ENCODE results near the gene ABHD12B.

Gene ABHD12B

GRCh38 chr14:50834802-50835276 lies 37.0 kb upstream of the ABHD12B start:
- TF ChIP-seq EZH2 (IDR thresholded peaks at IDR 0.05; ENCODE audit: borderline replicate concordance, low read length): no peak
- Histone ChIP-seq H3K9me3 (ENCODE audit: low read length) (no peaks in the 10 kb centered on the region), H2AFZ (ENCODE audit: low read length) (0 out of 2 replicates have a peak overlapping the region, but pooled peaks have one; percentile 64), H3K36me3 (ENCODE audit: insufficient read depth, low read length) (no peaks in the 10 kb centered on the region), H3K9ac (ENCODE audit: low read length) (no peak overlapping the region), H3K9me2 (ENCODE audit: low read depth, low read length) (no peaks in the 10 kb centered on the region), H4K20me1 (ENCODE audit: insufficient read depth, low read length) (no peaks in the 10 kb centered on the region), H3K4me3 (ENCODE audit: low read depth, low read length, poor library complexity, severe bottlenecking) (no peak overlapping the region), H3K4me1 (ENCODE audit: insufficient read depth, low read length, severe bottlenecking) (peaks cover 33% of the 10 kb centered on the region), H3K4me2 (ENCODE audit: low read length) (peak overlapping the region; percentile 43; the same call in 1 of the 2 replicates), H3F3A (ENCODE audit: insufficient read depth, low read length) (no peaks in the 10 kb centered on the region), H3K27ac (ENCODE audit: low read depth, low read length, poor library complexity, severe bottlenecking) (peak overlapping the region; percentile 37), H3K79me2 (ENCODE audit: insufficient read depth, low read length) (peaks cover 5% of the 10 kb centered on the region), H3K27me3 (ENCODE audit: insufficient read depth, low read length) (no peaks in the 10 kb centered on the region)

DNA sequence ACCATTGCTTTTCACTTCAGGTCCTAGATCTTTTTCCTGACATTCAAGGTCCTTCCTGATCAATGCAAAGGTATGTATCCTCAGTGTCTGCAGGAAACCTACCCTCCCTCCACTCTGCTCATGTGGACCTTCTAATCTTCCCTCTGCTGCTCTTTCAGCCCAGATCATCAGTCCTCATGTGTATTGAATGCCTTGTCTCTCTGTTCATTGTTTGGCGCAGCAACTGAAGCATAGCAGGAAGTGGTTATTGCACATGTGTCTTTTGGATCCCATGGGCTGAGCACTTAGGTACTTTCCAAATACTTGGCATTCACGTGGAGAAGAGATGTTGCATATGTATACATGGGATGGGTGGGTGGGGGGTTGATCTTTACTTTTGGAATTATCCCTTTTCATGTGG lies 36.6 kb upstream of the ABHD12B start:
- Histone ChIP-seq H3K27me3 (ENCODE audit: insufficient read depth, low read length) (no peaks in the 10 kb centered on the region), H3K4me2 (ENCODE audit: low read length) (peak overlapping the region; percentile 43; the same call in 1 of the 2 replicates), H3K9me3 (ENCODE audit: low read length) (no peaks in the 10 kb centered on the region), H3K9ac (ENCODE audit: low read length) (no peak overlapping the region), H4K20me1 (ENCODE audit: insufficient read depth, low read length) (no peaks in the 10 kb centered on the region), H3K9me2 (ENCODE audit: low read depth, low read length) (no peaks in the 10 kb centered on the region), H2AFZ (ENCODE audit: low read length) (0 out of 2 replicates have a peak overlapping the region, but pooled peaks have one; percentile 64), H3F3A (ENCODE audit: insufficient read depth, low read length) (no peaks in the 10 kb centered on the region), H3K4me3 (ENCODE audit: low read depth, low read length, poor library complexity, severe bottlenecking) (no peak overlapping the region), H3K4me1 (ENCODE audit: insufficient read depth, low read length, severe bottlenecking) (peaks cover 33% of the 10 kb centered on the region), H3K79me2 (ENCODE audit: insufficient read depth, low read length) (peaks cover under 1% of the 10 kb centered on the region; the same call in 1 of the 2 replicates), H3K36me3 (ENCODE audit: insufficient read depth, low read length) (no peaks in the 10 kb centered on the region), H3K27ac (ENCODE audit: low read depth, low read length, poor library complexity, severe bottlenecking) (peak overlapping the region; percentile 37)
- no peak for TF ChIP-seq CTCF (IDR thresholded peaks at IDR 0.05; ENCODE audit: low read length)
- no peak for TF ChIP-seq EZH2 (IDR thresholded peaks at IDR 0.05; ENCODE audit: borderline replicate concordance, low read length)

GRCh38 chr14:50836515-50836914 lies 35.3 kb upstream of the ABHD12B start:
- Histone ChIP-seq H3K4me1 (ENCODE audit: insufficient read depth, low read length, severe bottlenecking) (peaks cover 31% of the 10 kb centered on the region), H2AFZ (ENCODE audit: low read length) (no peak overlapping the region), H3K27ac (ENCODE audit: low read depth, low read length, poor library complexity, severe bottlenecking) (no peak overlapping the region), H4K20me1 (ENCODE audit: insufficient read depth, low read length) (no peaks in the 10 kb centered on the region), H3K27me3 (ENCODE audit: insufficient read depth, low read length) (no peaks in the 10 kb centered on the region), H3K36me3 (ENCODE audit: insufficient read depth, low read length) (no peaks in the 10 kb centered on the region), H3K9me3 (ENCODE audit: low read length) (no peaks in the 10 kb centered on the region), H3K79me2 (ENCODE audit: insufficient read depth, low read length) (no peaks in the 10 kb centered on the region), H3K4me3 (ENCODE audit: low read depth, low read length, poor library complexity, severe bottlenecking) (no peak overlapping the region), H3K4me2 (ENCODE audit: low read length) (no peak overlapping the region), H3F3A (ENCODE audit: insufficient read depth, low read length) (no peaks in the 10 kb centered on the region), H3K9me2 (ENCODE audit: low read depth, low read length) (no peaks in the 10 kb centered on the region), H3K9ac (ENCODE audit: low read length) (no peak overlapping the region)
- no peak for TF ChIP-seq EZH2 (IDR thresholded peaks at IDR 0.05; ENCODE audit: borderline replicate concordance, low read length)
- TF ChIP-seq CTCF (IDR thresholded peaks at IDR 0.05; ENCODE audit: low read length): no peak

- Histone ChIP-seq H3K36me3 (ENCODE audit: insufficient read depth, low read length) (no peaks in the 10 kb centered on the region), H3K9me2 (ENCODE audit: low read depth, low read length) (no peaks in the 10 kb centered on the region), H3K9me3 (ENCODE audit: low read length) (no peaks in the 10 kb centered on the region), H3F3A (ENCODE audit: insufficient read depth, low read length) (no peaks in the 10 kb centered on the region), H3K4me2 (ENCODE audit: low read length) (no peak overlapping the region), H4K20me1 (ENCODE audit: insufficient read depth, low read length) (no peaks in the 10 kb centered on the region), H3K27ac (ENCODE audit: low read depth, low read length, poor library complexity, severe bottlenecking) (no peak overlapping the region), H3K9ac (ENCODE audit: low read length) (no peak overlapping the region), H2AFZ (ENCODE audit: low read length) (no peak overlapping the region), H3K27me3 (ENCODE audit: insufficient read depth, low read length) (no peaks in the 10 kb centered on the region), H3K4me3 (ENCODE audit: low read depth, low read length, poor library complexity, severe bottlenecking) (no peak overlapping the region), H3K4me1 (ENCODE audit: insufficient read depth, low read length, severe bottlenecking) (peaks cover 23% of the 10 kb centered on the region), H3K79me2 (ENCODE audit: insufficient read depth, low read length) (no peaks in the 10 kb centered on the region)
- TF ChIP-seq EZH2 (IDR thresholded peaks at IDR 0.05; ENCODE audit: borderline replicate concordance, low read length) (no peak), CTCF (IDR thresholded peaks at IDR 0.05; ENCODE audit: low read length) (no peak)
Observed at GRCh38 chr14:50837271-50837670, 34.6 kb upstream of the ABHD12B start.
